NCI-H1048 (cell line): Measurements from ENCODE around the gene ZNF474.

Experiments used
- DNase-seq: peaks from one replicate; lab custom pipeline; 2025; lab: John Stamatoyannopoulos, UW

Gene ZNF474

DNA sequence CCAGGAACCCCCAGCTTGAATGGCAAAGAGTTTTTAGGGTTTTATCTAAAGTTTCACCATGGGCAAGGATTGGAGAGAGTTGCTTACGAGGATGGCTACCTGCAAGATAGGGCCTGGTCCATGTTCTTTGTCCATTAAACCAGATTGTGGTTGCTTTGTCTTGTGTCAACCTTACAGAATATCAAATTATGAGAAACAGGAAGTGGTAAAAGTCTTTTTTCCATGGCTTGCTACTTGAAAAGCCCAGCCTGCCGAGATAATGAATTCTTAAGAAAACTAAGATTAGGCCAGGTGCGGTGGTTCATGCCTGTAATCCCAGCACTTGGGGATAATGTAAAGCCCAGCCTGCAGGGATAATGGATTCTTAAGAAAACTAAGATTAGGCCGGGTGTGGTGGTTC, 24.4 kb downstream of the ZNF474 start:
- DNase-seq = no peak

- no peak for DNase-seq
Measured at GRCh38 chr5:122154491-122154890, 25.1 kb downstream of the ZNF474 start.

DNA sequence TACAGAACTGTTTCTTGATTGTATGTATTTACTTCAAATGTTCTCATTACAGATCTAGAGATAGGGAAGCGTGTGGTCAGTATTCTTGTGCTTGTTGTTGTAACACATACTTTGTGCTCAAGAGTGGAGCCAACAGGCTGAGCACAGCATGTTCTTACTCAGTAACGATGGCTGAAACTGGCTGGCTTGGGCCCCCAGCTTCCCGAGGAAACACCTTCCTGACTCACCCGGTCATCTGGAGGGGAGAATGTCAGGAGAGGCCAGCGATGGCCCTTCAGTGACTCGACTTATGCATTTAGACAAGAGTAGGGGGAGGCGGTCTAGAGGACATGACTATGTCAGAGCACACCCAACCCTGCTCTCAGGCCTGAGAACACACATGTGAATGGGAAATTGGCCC, 25.6 kb downstream of the ZNF474 start:
- DNase-seq = no peak

GRCh38 chr5:122155546-122155945, 26.2 kb downstream of the ZNF474 start:
- no peak for DNase-seq

DNA sequence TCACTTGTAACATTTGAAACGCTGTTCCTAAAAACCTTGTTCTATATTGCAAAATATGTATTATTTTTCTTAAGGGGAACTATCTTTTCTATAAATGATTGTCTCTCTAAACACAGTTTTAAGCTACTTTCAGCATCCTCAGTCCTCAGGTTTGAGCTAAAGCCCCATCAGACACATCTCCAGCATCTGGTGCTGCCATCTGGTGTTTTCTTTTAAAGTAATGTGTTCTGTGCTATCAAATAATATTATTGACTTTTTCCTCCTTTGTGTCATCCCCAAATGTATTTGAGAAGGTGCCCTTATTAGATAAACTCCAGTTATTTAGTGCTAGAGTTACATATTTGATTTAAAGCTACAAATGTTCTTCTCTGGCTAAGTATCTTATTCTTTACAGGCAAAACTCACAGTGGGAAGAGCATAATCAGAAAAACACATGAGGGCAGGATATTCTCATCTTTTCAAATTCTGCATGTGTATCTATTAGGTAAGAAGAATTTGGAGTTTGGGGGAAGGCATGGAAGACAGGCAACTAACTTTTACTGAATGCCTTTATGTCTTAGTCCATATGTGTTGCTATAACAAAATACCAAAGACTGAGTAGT, 27.5 kb downstream of the ZNF474 start:
- no peak for DNase-seq

GRCh38 chr5:122162100-122162638, 32.8 kb downstream of the ZNF474 start:
- DNase-seq = no peak

DNA sequence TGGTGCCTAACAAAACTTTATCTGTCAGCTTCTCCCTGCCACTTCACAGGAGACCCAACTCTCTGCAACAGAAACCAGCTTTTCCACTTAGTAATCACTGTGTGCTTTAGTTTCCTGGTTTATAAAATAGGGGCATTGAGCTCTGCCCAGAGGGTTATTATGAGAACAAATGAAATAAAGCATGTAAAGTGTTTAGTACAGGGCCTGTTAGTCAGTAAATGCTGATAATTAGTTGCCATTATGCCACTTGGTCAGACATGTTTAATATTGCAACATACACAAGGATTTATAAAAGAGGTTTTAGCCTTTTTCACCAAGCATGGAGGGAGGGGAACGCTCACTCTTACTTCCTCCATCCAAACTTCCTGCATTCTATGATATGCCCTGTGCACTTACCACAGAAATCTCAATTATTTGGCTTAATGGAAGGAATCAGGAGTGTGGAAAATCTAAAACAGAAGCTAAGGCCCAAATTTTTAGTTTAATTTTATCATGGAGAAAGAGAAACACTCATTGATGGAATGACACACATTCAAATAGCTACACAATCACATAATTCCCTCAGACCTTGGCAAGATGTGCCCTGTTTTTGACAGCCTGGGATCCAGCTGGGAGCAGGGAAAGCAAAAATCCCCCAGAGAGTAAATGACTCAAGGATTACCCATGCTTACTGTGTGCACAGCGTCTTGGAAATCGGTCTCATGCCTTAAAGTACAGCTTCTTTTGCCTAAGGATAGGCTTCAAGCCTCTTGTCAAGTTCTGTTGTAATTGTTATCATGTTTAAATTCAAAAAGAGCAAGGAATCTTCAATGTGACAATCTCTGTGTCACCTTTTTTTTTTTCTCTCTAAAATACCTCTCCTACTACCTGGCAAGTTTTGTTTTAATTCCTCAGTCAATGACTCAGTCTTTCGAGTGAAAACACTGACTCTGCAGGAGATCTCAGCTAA, 34.0 kb downstream of the ZNF474 start:
- peak; percentile 79 for DNase-seq

DNA sequence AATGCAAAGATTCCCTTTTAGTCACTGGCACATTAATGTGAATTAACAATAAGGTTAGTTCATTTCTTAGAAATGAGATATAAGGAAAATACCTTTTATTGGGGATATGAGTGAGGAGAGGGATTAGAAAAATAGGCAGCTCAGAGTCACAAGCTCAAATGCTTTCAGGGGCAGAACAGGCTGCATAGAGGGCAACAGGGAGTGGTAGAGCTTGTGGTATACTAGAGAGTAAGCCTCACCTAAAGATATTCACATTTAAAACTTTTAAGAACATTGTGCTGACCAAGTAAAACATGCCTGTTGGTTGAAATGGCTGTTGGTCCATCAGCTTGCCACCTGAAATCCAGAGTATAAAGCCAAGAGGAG, 34.7 kb downstream of the ZNF474 start:
- DNase-seq = no peak

DNA sequence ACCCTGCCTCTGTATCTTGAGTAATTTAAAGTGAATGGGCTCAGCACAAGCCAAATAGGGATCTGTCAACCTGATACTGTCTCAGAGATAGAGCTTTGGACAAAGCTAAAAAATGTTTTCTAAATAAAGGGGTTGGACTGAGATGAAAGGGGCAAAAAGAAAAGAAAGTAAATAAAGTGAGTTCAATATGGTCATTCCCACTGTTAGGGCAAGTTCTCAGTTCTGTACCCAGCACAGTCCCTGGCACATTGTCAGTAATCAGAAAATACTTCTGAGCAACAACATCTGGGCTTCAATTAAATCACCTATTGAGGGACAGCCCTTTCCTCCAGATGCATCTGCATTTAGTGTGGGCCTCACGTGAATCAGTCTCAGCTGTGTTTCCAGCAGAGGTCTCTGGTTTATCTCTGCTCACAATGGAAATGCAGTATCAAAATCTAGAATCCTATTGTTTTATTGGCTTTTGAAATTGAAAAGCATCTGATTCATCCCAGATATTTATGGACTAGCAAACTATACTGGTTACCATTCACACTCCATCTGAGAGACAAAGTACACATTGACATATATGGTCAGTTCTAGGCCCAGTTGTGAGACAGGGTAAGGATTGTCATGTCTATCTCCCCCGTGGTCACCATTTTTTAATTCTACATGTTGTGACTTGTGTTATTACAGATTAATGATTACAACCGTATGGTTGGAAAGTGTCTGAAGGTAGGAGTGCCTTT, 35.6 kb downstream of the ZNF474 start:
- no peak for DNase-seq

DNA sequence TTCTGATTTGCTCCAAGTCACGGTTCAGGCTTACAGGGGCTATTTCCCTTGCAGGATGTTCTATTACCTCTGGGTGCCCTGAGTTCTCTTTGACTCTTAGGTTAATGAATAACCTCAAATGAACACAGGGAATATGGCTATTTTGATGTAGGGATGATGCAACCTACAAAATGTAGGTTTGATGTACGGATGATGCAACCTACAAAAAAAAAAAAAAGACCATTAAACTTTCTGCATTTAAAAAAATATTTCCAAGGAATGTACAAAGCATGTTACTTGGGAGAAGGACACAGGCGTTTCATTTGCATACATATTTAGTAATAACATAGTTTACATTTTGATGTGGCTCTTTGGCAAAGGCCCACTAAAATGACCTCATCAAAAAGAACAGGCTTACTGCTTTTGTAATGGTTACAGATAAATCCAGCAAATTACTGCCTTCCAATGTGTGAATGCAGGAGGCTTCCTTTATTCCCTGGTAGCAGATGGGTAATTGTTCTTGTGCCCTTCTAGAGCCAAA, 36.3 kb downstream of the ZNF474 start:
- peak; percentile 9 for DNase-seq

DNA sequence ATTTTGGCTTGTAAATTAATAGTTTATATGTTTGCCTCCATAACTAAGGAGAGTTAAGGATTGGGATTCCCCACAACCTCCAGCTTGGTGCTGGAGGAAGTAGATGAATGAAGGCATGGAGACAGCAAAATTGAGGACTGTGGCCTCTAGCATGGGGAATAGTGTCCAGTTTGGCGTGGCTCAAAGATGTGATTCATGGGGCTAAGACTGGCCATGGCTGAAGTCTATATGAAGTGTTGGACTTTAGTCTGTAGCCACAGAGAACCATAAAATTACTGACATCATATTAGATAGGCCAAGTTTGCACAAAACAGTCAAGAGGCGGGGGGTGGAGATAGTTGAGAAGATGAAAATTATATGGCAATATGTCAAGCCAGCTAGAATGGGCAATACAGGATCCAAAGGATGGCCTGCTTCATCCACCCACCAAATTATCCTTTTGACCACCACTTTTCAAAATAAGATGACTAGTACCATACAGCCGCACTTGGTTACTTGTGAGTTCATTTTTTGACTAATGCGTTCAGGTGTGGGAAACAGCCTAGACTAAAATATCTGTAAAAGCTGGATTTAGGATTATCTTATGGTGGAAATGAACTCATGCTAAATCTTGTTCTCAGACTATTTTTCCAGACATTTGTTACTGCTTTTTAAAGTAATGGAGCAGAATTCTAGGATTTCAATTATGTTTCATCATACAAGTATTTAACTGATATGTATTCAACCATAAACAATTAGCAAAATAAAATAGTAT, 40.2 kb downstream of the ZNF474 start:
- DNase-seq = no peak

DNA sequence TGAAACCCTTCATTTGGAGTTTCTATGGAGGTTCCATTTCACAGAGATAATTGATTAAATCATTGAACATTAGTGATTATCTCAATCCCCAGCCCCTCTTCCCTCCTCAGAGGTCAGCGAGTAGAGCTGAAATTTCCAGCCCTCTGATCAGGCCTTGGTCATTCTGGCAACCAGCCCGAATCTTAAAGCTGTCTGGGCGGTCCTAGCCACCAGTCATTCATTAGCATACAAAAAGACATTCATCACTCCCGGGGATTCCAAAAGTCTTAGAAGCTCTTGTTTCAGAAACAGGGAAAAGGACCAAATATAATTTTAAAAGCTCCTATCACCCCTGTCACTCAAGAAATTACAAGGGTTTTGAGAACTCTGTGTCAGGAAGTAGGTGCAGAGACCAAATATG, 41.3 kb downstream of the ZNF474 start:
- DNase-seq = no peak

DNA sequence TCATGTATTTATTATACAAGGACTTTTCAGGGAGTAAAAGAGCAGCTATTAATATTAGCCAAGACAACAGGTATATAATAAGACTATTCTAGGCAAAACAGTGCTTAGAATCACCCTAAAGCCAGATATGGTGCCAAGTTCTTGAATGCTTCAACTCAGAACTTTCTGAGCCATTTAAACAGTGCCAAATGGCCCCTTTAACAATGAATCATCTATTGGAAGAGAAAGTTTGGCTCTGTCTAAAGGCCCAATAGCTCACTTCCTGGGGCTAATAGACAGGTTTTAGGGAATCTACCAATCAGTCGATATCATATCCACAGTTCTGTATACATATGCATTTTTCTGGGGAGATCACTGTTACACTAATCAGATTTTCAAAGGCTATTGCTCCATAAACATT, 42.9 kb downstream of the ZNF474 start:
- no peak for DNase-seq

GRCh38 chr5:122173474-122174415, 44.4 kb downstream of the ZNF474 start:
- DNase-seq = no peak

DNA sequence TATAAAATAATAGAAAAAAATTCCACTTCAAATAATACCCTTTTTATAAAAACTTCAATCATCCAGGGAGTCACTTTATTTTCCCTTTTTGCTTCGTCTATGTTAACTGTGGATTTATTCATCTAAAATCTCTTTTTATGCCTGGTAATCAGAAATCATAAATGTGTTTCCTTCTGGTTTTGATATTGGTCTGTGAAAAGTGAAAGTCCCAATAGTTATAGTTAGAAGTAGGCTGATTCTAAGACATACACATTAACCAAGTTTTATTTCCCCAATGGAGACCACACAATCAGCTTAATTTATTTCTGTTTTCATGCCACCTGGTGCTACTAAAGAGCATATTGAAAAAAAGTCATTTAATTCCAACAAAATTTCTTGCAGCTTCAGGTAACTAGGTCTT, 45.7 kb downstream of the ZNF474 start:
- DNase-seq = no peak

DNA sequence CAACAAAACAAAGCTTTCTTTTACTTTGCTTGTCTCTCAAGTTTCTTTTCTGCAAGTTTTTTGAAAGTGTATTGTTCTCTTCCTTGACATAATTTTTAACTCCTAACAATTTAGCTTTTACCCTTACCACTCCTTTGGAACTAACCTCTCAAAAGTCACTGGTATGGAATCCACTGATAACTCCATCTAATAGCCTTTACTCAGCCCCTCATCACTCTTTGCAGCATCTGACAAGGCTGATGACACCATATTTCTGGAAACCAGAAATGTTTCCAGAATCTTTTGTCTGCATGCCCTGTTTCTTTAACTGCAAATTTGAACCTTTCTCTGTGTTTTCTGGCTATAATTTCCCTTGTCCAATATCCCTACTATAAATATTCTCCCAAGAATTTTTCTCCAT, 46.5 kb downstream of the ZNF474 start:
- no peak for DNase-seq

DNA sequence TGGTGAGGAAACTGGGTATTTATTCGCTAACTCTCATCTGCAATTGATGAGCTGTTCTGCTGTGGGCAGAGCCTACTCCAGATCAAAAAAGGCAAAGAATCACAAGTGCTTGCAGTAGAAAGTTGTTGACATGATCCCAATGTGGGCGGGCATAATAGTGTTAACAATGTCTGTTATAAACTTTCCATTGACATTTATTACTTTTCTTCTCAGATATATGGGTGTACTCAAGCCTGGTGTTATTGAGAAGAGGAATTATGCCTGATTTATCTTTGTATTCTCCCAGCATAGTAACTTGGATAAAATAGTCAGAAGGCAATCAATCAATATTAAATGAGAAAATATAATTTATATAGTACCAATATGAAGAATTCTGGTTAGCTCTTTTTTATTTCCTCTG, 47.8 kb downstream of the ZNF474 start:
- DNase-seq = no peak

- no peak for DNase-seq
Measured at GRCh38 chr5:122179701-122180100, 50.4 kb downstream of the ZNF474 start.

- DNase-seq = no peak
Measured at GRCh38 chr5:122180146-122180712, 50.9 kb downstream of the ZNF474 start.

DNA sequence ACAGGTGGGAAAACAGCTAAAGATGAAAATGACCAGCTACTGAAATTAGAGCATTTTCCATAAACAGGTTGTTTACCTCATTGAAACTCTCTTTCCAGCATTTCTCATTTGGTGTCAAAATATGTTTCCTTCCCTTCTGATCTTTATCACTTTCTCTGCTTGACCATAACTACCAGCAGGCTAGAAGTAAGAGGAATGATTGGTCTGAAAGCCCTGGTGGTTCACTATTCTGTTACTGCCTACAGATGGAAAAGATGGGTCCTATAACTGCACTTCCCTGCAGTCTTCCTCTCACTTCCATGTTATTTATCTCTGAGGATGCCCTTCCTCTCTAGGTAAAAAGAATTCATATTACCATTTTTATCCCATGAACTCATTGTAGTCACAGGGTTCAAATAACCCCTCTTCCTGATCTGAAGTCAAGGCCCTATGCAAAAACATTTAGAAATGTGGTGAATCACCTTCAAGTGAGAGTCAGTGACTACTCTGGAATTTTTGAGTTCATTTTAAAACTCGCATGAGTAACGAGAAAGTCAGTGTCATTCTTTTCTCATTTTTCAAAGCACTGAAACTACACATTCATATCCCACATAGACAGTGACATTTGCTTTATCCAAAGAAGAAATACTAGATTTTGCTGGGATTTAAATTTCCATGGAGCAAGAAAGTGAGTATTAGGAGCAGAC, 51.7 kb downstream of the ZNF474 start:
- DNase-seq = no peak
